ENCODE measurements around the gene ANKDD1B. TPM values are rescaled to one million over a fixed set of nuclear protein-coding genes. Genes with fewer than 3 reads are reported as not detected.
A peak's percentile ranks its signal among the peaks of the same experiment; 100 is the strongest.
"Not testable (repeated sequence)": the region's sequence is repeated elsewhere in the genome, so short reads cannot be mapped to it uniquely, and the experiment has no call there.

Gene ANKDD1B
- total RNA-seq, 1 donor from 2014 or later = 2.3 TPM

DNA sequence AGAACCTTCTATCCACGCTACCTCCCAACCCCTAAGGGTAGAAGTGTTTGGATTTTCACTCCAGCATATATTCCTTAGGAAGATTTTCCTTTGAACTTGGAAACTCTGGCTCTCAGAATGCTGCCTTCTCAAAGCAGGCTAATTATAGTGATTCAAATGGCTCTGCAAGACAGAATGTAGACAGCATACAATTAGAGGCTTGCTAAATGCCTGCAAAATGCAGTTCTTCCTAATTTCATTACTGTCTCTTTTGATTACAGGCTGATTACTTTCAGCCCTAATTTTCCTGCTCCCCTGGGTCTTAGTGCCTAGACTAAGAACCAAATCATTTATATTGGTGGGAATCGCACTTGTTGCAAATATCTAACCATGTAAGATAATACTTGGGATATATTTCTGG, 50.8 kb downstream of the ANKDD1B start:
- DNase-seq = no peak

DNA sequence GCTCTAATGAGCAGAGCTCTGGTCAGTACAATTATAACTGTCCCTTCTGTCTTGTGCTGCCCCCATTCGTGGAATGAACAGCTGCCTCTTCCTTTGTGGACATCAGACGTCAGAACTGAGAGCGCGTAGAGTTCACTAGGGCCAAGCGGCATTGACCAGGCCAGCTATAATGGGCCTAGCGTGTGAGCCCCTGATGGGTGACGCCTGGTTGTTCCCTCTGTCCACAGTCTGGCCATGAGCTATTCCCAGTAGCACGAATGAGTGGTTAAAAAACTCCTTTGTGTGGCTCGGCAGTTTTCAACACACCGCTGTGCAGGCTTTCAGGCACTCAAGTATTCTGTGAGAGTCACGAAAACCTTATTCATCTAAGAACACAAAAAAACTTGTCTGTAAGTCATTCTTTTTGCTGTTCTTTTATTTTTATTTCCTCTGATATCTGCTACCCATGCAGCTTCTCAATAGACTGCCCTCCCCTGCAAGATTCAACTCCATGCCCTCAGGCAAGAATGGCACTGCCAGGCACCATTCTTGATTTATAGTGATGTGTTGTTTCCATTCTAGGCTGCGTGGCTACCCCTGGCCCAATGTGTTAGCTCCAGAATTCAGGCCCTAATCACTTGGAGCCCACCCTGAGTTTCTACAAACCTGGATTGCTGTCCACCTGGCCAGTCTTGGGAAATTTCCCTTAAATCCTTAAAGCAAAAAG, 52.5 kb downstream of the ANKDD1B start:
- DNase-seq = no peak

DNA sequence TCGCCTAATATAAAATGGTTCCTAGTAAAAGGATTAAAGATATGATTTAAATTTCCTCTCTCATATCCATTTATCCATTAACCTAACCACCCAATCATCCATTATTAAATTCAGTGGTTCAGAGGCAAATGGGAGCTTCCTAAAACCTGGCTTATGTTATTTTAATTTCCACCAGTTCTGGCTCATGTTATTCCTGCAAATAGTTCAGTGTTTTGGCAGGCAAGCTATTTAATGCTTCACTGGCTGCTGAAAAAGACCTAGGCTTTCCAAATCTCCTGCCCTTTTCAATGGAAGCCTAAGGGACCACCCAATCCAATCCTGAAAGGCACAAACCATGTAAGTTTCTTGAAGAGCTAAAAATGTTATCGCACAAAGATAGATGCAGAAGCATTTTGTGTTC, 53.7 kb downstream of the ANKDD1B start:
- DNase-seq = no peak

DNA sequence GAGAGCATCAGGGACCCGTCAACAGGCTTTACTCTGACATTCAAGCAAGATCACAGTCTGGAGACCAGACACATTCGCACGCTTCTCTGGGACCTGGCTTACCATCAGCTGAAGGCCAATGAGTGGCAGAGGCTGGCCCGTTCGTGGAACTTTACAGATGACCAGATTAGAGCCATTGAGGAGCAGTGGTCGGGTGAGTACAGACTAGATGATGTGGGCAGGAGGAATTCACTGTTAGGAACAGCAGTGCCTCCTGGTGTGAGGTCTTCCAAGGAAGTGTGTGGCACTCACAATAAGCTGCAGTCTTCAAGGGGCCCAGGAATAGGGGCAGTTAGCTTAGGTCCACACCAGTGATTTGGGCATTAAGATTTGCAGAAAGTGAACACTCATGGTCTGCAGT, 55.5 kb downstream of the ANKDD1B start:
- no peak for DNase-seq

DNA sequence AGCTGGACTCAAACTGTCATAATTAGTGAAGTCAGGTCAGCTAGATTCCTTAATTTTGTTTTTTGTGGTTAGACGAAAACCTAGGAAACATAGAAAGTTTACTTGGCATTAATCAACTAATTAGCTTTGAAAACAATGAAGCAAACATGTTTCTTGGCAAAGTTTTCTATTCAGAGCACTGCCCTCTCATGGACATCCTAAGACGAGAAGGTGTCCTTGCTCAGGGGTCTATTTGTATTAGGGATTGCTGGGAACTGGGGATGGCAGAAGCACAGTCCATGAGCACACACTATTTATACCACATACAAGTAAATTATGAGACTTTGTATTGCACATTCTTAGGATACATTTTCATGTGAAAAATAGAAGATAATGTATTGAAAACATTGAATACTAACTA, 56.3 kb downstream of the ANKDD1B start:
- no peak for DNase-seq

DNA sequence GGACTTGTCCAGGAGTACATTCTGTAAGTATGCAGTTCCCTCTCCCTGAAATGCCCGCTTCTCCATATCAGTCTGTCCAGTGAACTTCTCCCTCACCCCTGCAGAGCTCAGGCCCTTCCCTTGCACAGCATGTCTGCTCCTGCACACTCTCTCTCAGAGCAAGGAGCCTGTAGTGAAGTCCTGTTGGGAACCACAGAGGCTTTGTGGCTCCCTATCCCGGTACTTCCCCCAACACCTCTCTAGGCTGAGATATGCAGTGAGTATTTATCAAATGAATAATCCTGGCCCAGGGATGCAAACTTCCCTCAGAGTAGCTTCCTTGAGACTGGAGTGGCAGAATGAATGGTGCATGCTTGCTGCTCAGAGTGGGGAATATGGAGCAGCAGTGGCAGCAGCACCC, 57.2 kb downstream of the ANKDD1B start:
- DNase-seq = no peak

DNA sequence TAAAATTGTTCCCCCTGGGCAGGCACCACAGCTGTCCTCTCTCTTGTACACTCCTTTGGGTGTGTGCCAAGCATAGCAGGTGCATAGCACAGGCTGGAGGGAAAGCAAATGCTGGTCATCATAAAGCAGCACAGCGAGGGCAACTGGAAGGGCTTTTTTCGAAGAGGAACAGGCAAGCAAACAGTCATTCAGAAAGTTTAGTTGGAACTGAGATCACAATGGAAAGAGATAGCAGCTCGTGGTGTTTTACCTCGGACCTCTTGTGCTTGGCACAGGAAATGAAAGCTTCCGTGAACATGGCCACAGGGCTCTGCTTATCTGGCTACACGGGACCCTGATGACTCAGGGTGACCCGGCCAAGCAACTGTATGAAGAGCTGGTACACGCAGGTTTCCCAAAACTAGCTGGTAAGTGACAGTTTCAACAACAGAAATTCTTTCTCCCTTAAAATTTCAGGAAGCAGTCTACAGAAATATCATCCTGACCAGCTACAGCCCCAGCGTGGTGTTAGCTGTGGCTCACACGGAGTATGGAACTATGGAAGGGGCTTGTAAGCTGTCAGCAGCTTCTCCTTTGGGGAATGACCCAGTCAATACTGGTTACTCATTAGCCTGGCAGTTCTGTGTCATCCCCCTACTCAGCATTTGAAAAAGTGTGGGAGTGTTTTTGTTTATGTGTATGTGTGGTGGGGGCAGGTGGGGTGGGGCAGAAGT, 57.9 kb downstream of the ANKDD1B start:
- DNase-seq = peak; percentile 85

DNA sequence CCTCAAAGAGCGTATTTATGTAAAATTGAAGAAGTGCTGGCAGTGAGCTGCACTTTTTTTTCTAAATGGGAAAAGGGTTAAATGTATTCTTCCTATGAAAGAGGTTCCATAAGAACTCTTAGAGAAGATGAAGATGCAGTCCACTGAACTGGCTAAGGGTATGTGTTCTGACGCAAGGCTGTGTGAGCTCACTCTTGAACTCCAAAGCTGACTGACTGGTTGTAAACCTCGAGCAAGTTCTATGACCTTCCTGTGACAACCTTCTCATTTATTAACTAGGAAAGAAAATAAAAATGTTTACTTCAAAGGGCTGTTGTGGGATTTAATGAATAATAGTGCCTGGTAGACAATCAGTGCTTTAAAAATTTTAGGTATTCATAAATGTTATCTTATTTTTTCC, 59.3 kb downstream of the ANKDD1B start:
- DNase-seq = no peak

DNA sequence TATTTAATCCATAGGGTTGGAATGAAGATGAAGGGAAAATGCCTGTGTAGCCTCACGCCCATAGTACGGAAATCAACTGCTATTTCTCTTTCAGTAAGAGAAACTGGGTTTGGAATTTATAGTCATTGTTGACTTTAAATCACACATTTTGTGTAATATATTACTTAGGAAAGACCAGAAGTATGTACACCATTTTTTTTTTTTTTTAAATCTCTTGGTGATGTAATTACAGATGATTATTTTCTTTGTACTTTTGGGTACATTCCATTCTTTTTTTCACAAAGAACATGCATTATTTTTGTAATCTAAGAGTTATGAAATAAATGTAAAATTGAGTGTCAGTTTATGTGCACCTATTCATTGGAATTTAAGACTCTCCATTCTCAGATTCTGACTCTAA, 60.3 kb downstream of the ANKDD1B start:
- DNase-seq = no peak

DNA sequence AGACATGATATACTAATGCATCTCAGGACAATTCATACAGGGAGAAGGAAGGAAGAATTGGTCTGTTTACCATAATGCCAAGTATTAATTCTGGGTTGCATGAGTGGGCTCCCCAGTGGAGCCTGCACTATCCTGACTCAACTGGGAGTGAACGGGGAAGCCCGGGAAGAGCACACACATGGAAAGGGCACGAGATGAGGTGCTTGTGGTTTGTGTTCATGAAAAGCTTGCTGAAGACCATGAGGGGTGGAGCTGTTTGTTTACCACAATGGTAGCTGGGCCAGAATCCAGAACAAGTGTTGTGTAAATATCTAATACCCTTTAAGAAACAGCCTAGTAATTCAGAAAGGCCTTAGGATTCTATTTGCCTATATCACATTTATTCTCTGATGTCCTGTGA, 61.4 kb downstream of the ANKDD1B start:
- DNase-seq = no peak

DNA sequence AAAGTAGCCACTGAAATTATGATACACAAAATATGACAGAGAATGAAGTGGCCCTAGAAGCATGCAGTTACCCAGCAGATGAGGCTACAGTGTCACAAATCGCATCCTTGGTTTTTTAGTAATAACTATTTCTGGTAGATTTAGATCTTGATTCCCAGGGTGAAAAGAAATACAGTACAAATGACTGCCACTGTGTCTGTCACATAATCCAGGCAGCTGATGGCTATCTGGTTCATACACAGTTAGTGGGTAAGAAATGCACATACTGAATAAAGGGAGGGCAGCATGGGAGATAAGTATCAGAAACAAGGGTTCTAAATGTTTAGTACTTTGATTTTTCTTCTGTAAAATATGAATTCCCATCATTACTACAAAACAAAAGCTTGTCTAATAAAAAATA, 64.5 kb downstream of the ANKDD1B start:
- no peak for DNase-seq

DNA sequence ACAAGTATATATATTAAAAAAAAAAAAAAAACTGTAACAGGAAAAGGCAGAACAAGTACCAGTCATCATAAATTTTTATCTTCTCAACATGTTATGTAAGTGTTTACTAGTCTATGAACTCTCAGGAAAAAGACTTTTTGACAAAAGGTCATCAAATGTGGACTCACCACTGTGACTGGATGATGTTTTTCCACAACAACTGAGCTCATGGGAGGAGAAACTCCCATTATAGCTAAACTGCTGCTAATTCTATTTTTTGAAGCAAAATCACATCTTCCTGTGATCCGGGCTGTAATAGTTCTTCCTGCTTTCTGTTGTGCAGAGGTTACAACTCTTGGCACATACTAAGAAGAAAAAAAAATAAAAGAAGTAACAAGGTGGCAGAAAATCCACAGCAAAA, 66.4 kb downstream of the ANKDD1B start:
- DNase-seq = no peak

DNA sequence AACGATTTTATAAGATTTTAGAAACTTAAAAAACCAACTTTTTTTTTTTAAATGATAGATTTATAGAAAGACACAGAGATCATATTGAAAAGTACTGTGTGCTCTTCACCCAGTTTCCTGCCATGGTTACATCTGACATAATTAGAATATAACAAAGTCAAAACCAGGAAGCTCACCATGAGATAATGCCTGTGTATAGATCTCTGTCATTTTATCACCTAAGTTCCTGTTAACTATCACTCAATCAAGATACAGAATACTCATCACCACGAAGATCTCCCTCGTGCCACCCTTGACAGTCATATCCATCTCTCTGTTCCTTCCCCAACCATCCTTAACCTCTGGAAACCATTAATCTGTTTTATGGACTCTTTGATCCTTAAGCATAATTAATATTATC, 66.9 kb downstream of the ANKDD1B start:
- no peak for DNase-seq

DNA sequence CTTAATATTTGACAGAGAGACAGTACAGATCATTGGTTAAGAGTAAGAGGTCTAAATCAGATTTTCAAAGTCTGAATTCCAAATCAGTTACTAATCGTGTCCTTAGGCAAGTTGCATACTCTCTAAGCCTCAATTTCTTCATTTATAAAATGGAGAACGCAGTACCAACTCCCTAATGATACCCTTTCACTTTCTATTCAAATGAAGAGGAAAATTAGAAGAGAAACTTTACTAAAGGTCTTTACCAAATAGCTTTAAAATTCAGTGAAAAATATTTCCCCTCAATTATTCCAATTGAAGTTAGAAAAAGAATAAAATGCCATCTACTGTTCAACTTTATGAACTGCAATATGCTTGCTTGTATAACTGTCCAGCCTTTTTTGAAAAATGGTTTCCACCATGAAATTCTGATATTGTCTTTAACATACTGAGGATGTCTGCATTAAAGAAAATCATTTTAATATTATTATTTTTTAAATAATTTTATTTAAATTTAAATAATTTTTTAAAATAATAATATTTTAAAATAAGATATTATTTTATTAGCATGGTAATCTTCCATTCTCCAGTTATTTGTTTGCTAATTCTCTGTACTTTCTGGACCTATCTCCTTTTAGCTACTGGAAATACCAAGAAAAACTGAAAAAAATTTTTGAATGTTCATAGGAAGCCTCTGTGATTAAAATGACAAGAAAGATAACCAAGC, 70.0 kb downstream of the ANKDD1B start:
- peak; percentile 70 for DNase-seq

DNA sequence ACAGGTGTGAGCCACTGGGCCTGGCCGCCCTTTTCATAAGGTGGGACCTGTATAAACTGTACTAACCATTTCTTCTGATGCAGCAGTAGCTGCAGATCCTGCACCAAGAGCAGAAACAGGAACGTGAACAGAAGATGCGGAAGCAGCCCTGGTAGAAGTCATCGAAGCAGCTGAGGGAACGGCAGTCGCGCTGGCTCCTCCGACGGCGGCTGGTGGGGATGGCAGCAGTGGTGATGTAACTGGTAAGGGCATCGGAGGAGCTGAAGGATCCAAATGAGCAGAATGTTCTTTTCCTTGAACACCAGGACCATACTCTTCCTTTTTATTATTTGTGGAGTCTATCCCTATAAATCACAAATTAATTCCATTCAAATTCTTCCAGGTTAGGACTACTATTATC, 73.9 kb downstream of the ANKDD1B start:
- DNase-seq = no peak

DNA sequence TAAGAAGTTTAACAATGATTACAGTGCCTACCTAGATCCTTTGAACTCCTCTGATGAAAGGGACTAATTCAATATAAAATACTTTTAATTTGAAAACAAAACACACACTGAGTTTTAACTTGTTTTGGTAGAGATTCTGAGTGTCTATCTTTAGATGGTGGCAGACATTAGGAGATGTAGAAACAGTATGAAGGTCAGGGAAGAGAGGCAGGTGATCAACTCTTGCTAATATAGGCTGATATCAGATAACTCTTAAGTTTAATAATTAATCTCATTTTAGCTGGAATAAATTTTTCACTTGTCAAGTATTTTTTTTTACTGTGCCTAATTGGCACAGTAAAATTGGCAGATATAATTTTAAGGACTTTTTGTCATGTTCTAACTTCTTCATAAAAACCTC, 75.2 kb downstream of the ANKDD1B start:
- no peak for DNase-seq

DNA sequence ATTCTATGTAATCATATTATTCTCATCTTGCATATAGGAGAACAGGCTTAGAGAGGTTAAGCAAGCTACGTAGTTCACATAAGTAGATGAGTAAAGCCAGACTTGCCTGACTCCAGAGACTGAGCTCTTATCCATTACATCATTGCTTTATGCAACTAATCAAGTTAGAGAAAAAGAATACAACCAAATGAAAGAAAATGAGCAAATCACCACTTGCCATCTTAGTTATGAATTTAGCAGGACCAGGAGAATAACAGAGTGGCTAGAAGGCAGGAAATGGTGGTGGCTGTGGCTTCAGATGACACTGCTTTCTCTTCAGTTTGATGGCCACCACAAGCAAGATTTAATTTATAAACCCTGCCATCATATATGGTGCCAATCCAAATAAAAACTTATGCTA, 79.4 kb downstream of the ANKDD1B start:
- no peak for DNase-seq

DNA sequence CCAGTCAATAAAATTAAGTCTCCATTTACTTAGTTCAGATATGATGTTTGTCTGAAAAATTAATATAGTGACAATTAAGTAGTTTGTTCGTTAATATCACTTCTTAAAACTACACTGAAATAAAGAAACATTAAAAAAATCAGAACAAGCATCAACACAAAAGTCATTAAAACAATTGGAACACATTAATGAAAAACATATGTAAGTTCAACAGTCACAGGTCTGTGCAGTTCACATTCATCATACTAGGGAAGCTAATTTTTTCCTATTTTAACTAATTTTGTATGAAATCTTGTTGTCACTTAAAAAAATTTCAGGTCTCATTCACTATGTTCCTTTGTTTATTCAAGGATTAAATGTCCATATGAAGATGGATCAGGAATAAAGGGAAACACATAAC, 83.5 kb downstream of the ANKDD1B start:
- no peak for DNase-seq

DNA sequence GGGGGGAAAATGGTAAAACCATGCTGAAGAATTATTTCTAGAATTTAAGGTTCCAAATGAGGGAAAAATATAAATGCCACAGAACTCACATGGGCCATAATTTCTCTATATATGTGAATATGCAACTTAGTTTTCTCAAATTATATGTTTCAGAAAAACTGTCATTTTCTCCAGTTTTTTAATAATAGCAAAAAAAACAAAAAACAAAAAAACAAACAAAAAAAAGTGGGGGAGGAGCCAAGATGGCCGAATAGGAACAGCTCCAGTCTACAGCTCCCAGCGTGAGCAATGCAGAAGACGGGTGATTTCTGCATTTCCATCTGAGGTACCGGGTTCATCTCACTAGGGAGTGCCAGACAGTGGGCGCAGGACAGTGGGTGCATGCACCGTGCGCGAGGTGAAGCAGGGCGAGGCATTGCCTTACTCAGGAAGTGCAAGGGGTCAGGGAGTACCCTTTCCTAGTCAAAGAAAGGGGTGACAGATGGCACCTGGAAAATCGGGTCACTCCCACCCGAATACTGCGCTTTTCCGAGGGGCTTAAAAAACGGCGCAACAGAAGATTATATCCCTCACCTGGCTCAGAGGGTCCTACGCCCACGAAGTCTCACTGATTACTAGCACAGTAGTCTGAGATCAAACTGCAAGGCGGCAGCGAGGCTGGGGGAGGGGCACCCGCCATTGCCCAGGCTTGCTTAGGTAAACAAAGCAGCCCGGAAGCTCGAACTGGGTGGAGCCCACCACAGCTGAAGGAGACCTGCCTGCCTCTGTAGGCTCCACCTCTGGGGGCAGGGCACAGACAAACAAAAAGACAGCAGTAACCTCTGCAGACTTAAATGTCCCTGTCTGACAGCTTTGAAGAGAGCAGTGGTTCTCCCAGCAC, 84.5 kb downstream of the ANKDD1B start:
- not testable (repeated sequence) for DNase-seq

DNA sequence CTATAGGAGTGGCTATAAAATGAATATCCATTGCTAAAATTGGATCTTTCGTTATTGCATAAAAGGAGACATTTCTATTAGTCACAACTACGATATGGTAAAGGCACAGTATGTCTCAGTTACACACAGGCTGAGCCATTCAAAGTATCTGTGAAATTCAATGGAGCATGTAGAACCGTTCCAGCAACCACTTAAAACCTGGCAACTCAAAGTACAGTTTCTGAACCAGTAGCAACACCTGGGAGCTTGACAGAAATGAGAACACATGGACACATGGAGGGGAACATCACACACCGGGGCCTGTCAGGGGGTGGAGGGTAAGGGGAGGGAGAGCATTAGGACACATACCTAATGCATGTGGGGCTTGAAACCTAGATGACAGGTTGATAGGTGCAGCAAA, 90.6 kb downstream of the ANKDD1B start:
- no peak for DNase-seq

DNA sequence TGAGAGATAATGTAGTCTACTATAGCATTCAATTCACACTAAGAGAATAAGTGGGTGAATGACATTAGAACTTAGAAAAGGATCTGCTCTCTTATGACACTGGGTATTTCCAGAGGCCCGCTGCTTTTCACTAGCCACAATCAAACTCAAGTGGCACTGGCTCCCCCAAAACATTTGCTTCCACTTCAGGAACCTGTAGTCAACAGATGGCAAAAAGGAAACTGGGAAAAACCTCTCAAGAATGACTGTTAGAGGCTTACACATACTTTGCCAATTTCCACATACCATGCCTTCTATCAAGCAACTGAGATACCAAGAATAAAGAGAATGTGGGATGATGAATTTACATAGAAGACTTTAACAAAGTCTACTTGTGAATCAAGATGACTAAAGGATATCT, 94.8 kb downstream of the ANKDD1B start:
- DNase-seq = no peak

DNA sequence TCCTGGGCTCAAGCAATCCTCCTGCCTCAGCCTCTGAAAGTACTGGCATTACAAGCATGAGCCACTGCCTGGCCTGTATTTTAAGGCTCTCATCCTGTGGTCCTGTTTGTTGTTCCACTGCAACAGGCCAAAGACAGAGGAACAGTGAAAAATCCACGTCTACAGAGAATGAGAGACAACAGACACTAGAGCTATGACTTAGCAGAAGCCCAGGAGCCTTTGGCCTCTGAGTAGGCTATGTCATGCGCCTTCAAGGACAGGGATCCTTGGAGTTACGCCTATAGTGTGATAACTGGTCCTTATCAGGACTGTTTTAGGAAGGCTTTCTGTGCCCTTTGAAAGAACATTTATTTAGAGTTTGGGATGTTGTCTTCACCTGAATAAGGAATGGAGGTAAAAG, 95.5 kb downstream of the ANKDD1B start:
- no peak for DNase-seq
